GM12878 (cell line): ENCODE data around the gene ATP13A1. TPM values are rescaled to one million over a fixed set of nuclear protein-coding genes. Genes with fewer than 3 reads are reported as not detected.

Experiments
- ATAC-seq: fragments of 200-7000 bp; cut with Tn5 transposase; 3 replicates; pipeline ENCODE4 v1.9.1; 2020; ENCODE audit warnings: mild to moderate bottlenecking, moderate library complexity
- BruUV-seq: library from RNA; stranded (reverse); fragments of 400-500 nt; replicated peaks from 2 replicates; lab custom pipeline; 2021; lab: Mats Ljungman, UMichigan
- CTCF ChIA-PET: fragments of 300-600 bp; sonication (Branson Sonifier 250); formaldehyde crosslinking; extraction: SDS; loops from one replicate; lab custom pipeline; 2021; ENCODE audit warnings: inconsistent platforms; lab: Yijun Ruan, JAX
- POLR2A ChIA-PET: fragments of 350-600 bp; formaldehyde crosslinking; extraction: SDS; loops from one replicate; lab custom pipeline; 2021; ENCODE audit warnings: inconsistent platforms; lab: Charles Lee
- RAD21 ChIA-PET: fragments of 300-600 bp; sonication (Branson Sonifier 250); formaldehyde crosslinking; loops from one replicate; lab custom pipeline; 2023; ENCODE audit warnings: antibody characterized with exemption; ENCODE audit not compliant: unreplicated experiment; lab: Charles Lee
- SMC1A ChIA-PET: fragments of 300-600 bp; sonication (Branson Sonifier 250); formaldehyde crosslinking; loops from one replicate; lab custom pipeline; 2023; ENCODE audit not compliant: unreplicated experiment, uncharacterized antibody; lab: Charles Lee
- DNase-seq: peaks from one replicate; pipeline ENCODE4 v3.0.0-alpha.2; 2011; ENCODE audit warnings: low read depth, low spot score
- FAIRE-seq: peaks from 3 replicates; lab custom pipeline; 2011; peaks lifted over from hg19 to GRCh38; lab: Jason Lieb, UNC
- H2AFZ ChIP-seq: 2 replicates; pipeline ENCODE4 v1.6.0; 2011; ENCODE audit warnings: low read depth, low read length, control low read depth; ENCODE audit not compliant: control insufficient read depth
- H3K27ac ChIP-seq: 2 replicates; pipeline ENCODE4 v1.5.1; 2011; ENCODE audit warnings: control low read depth; ENCODE audit not compliant: control insufficient read depth, insufficient read depth
- H3K27me3 ChIP-seq, 2 experiments: replicated peaks in 1 of 2; 2 replicates each; pipeline versions ENCODE4 v1.6.0 to v1.6.1; 2011; ENCODE audit warnings: low read length in 1 of 2; ENCODE audit not compliant: control insufficient read depth in 2 of 2, insufficient read depth in 2 of 2
- H3K36me3 ChIP-seq, 2 experiments: 2 replicates each; pipeline ENCODE4 v1.5.1; 2011; ENCODE audit warnings: low read length in 1 of 2; ENCODE audit not compliant: control insufficient read depth in 2 of 2, insufficient read depth in 2 of 2
- H3K4me1 ChIP-seq: 2 replicates; pipeline ENCODE4 v1.6.1; 2011; ENCODE audit warnings: mild to moderate bottlenecking, low read length, moderate library complexity, mixed read lengths; ENCODE audit not compliant: control insufficient read depth, insufficient read depth
- H3K4me2 ChIP-seq: 2 replicates; pipeline ENCODE4 v1.6.0; 2011; ENCODE audit warnings: control low read depth; ENCODE audit not compliant: control insufficient read depth, insufficient read depth
- H3K4me3 ChIP-seq: fragments of 200-600 bp; sonication (generic); 2 replicates; pipeline ENCODE4 v1.5.1; 2016
- H3K79me2 ChIP-seq: 2 replicates; pipeline ENCODE4 v1.6.0; 2011; ENCODE audit warnings: low read length; ENCODE audit not compliant: control insufficient read depth, insufficient read depth
- H3K9ac ChIP-seq: 2 replicates; pipeline ENCODE4 v1.8.0; 2011; ENCODE audit warnings: low read length, control low read depth, mixed read lengths; ENCODE audit not compliant: control insufficient read depth, insufficient read depth
- H3K9me3 ChIP-seq: replicated peaks from 3 replicates; pipeline ENCODE4 v1.5.1; 2011; ENCODE audit warnings: mild to moderate bottlenecking, low read length; ENCODE audit not compliant: control insufficient read depth, insufficient read depth
- H4K20me1 ChIP-seq: 2 replicates; pipeline ENCODE4 v1.6.0; 2011; ENCODE audit not compliant: control insufficient read depth, insufficient read depth
- BRCA1 ChIP-seq: IDR thresholded peaks from 2 replicates; pipeline ENCODE4 v1.6.1; 2011; ENCODE audit warnings: low read depth, low read length, improper control_type of control experiment
- CEBPB ChIP-seq, 2 experiments: fragments of 150-350 bp in 1 of 2; IDR thresholded peaks; 2 replicates each; pipeline ENCODE4 v1.6.1; 2012 to 2014; ENCODE audit warnings: low read depth in 2 of 2, low read length in 2 of 2, borderline replicate concordance in 1 of 2, inconsistent platforms in 1 of 2
- CHD2 ChIP-seq: IDR thresholded peaks from 2 replicates; pipeline ENCODE4 v1.6.1; 2011; ENCODE audit warnings: low read depth, low read length, improper control_type of control experiment, borderline replicate concordance
- CREM ChIP-seq: IDR thresholded peaks from 2 replicates; pipeline ENCODE4 v1.6.1; 2014; ENCODE audit warnings: antibody characterized with exemption, low read depth
- E4F1 ChIP-seq: fragments of 450-650 bp; IDR thresholded peaks from 2 replicates; pipeline ENCODE4 v1.6.1; 2018; ENCODE audit warnings: borderline replicate concordance, mild to moderate bottlenecking; ENCODE audit not compliant: partially characterized antibody
- HDAC6 ChIP-seq: fragments of 200-600 bp; sonication (generic); IDR thresholded peaks from one replicate; pipeline ENCODE4 v1.8.0; 2017; ENCODE audit warnings: antibody characterized with exemption; ENCODE audit not compliant: unreplicated experiment
- KAT2A ChIP-seq: conservative IDR thresholded peaks from 2 replicates; pipeline ENCODE4 v1.6.1; 2011; ENCODE audit warnings: low read depth, low read length; ENCODE audit not compliant: control insufficient read depth
- MLLT1 ChIP-seq: fragments of 450-650 bp; IDR thresholded peaks from 2 replicates; pipeline ENCODE4 v1.6.1; 2016; ENCODE audit warnings: mild to moderate bottlenecking
- NBN ChIP-seq: fragments of 450-650 bp; IDR thresholded peaks from 2 replicates; pipeline ENCODE4 v1.6.1; 2016
- NFYA ChIP-seq: IDR thresholded peaks from 2 replicates; pipeline ENCODE4 v1.6.1; 2011; ENCODE audit warnings: low read depth, mild to moderate bottlenecking, low read length, improper control_type of control experiment, borderline replicate concordance
- NR2F1 ChIP-seq: fragments of 450-650 bp; conservative IDR thresholded peaks from 2 replicates; pipeline ENCODE4 v1.6.1; 2017; ENCODE audit warnings: mild to moderate bottlenecking
- PML ChIP-seq: IDR thresholded peaks from 2 replicates; pipeline ENCODE4 v1.6.1; 2012; ENCODE audit warnings: low read length, inconsistent platforms
- POLR2AphosphoS2 ChIP-seq: IDR thresholded peaks from 2 replicates; pipeline ENCODE4 v1.6.1; 2011; ENCODE audit warnings: low read depth, mild to moderate bottlenecking, low read length, improper control_type of control experiment, moderate library complexity
- SP1 ChIP-seq: IDR thresholded peaks from one replicate; pipeline ENCODE4 v1.6.1; 2011; ENCODE audit warnings: low read depth, low read length
- YY1 ChIP-seq: IDR thresholded peaks from 2 replicates; pipeline ENCODE4 v1.6.1; 2011; ENCODE audit warnings: low read depth, mild to moderate bottlenecking, low read length
- ZBTB11 ChIP-seq: fragments of 450-650 bp; formaldehyde crosslinking; IDR thresholded peaks from 2 replicates; pipeline ENCODE4 v1.5.0; 2022; ENCODE audit warnings: mild to moderate bottlenecking, missing genetic modification characterization
- WGBS: methylation state at CpG from one replicate; pipeline ENCODE4 v1.1.6; 2016; ENCODE audit warnings: low lambda C conversion rate; ENCODE audit not compliant: insufficient replicate concordance, insufficient coverage; ENCODE audit errors: missing lambda C conversion rate; 5-methylcytosine and 5-hydroxymethylcytosine counted together
- in situ Hi-C: fragments of 300-500 bp; cut with MboI; formaldehyde crosslinking; loops from 9 replicates; pipeline ENCODE4 v1.14.3; 2018; ENCODE audit warnings: mixed read lengths
- intact Hi-C: fragments of 100-400 bp; cut with micrococcal nuclease; formaldehyde crosslinking; loops from one replicate; pipeline ENCODE4 v1.14.2; 2022; ENCODE audit not compliant: unreplicated experiment
- polyA plus RNA-seq, 11 experiments: library from polyadenylated mRNA; depleted of rRNA in 4 of 11; unstranded in 6 of 11; stranded (reverse) in 5 of 11; fragments of >200 nt; fragmentation: Nextera tagmentation in 4 of 11; fragmentation: Illumina TruSeq in 1 of 11; extraction: Ambion mirVana in 4 of 11; extraction: Trizol in 1 of 11; gene quantifications; 1 replicate in 1 of 11; 2 replicates in 10 of 11; pipeline versions ENCODE4 v1.2.1 to v1.2.3, GENCODE V29; 2011 to 2016; ENCODE audit warnings: inconsistent platforms in 2 of 11, missing spikeins in 2 of 11, low read depth in 1 of 11
- total RNA-seq, 4 experiments: library from RNA; depleted of rRNA in 3 of 4; stranded (reverse); fragments of >200 nt in 3 of 4; fragmentation: Illumina TruSeq in 1 of 4; extraction: Trizol in 1 of 4; gene quantifications; 2 replicates each; pipeline versions ENCODE4 v1.2.1 to v1.2.3, GENCODE V29; 2013 to 2021

The ATP13A1 gene
- total and polyA plus RNA-seq, 10 of the 15 experiments (the other 5 are each of a cell fraction or from before 2014, with no cell fraction given) = 0.37 to 91.0 (median 29.8) TPM

GRCh38 chr19:19597809-19598306, 65.6 kb downstream of the ATP13A1 start:
- ChIA-PET CTCF (interaction anchor here (0.6 to 1.3 kb wide), 4 partner anchors 9 to 43 kb away, joined by 4 read pairs; partner anchors contain the start of gene PBX4), POLR2A (interaction anchor here (0.5 to 2.9 kb wide), 12 partner anchors 8 to 673 kb away, joined by 3 to 18 read pairs (median 4); partner anchors contain the start of genes ATP13A1 and NDUFA13), RAD21 (interaction anchor here (0.6 to 3.4 kb wide), 4 partner anchors 14 to 70 kb away, joined by 3 to 13 read pairs (median 3); no protein-coding TSS in a partner anchor), SMC1A (interaction anchor here (0.7 to 2.3 kb wide), 10 partner anchors 10 to 49 kb away, joined by 3 to 7 read pairs (median 4); partner anchors contain the start of gene LPAR2)
- Histone ChIP-seq H2AFZ (peak overlapping the region; percentile 71), H3K4me1 (peaks cover 62% of the 10 kb centered on the region), H3K79me2 (peaks cover 3% of the 10 kb centered on the region), H3K36me3 (peaks cover 0 to 5% of the 10 kb centered on the region in 2 experiments; a peak in 2 of 4 replicates), H3K4me2 (peak overlapping the region; percentile 45), H3K9ac (peak overlapping the region; percentile 66), H3K27me3 (no peaks in the 10 kb centered on the region), H3K4me3 (no peak overlapping the region), H3K27ac (peak overlapping the region; percentile 81), H4K20me1 (no peaks in the 10 kb centered on the region), H3K9me3 (no peaks in the 10 kb centered on the region; the same call in 2 of the 3 replicates)
- in situ Hi-C loops = no loop called here
- WGBS = 1% methylated on average over 8 of the region's 8 CpGs
- ATAC-seq (peak; percentile 83), DNase-seq (peak; percentile 99), FAIRE-seq (peak; percentile 38)
- no TSS peak for BruUV-seq
- intact Hi-C loops = loop anchor here (1.0 to 2.0 kb wide), 2 partner anchors 20 to 65 kb away; partner anchors contain the start of genes ATP13A1 and PBX4
- TF ChIP-seq CHD2 = peak; percentile 54; the same call in 1 of the 2 replicates
- TF ChIP-seq MLLT1 = peak; percentile 77; the same call in 1 of the 2 replicates
- TF ChIP-seq KAT2A = no peak
- TF ChIP-seq CEBPB (IDR thresholded peaks at IDR 0.05; ENCODE audit: borderline replicate concordance in 1 of 2, low read depth in 2 of 2, low read length in 2 of 2) = peak in 1 of 2 experiments; percentile 75; a peak in 1 of 4 replicates
- TF ChIP-seq NBN = peak; percentile 75; the same call in 1 of the 2 replicates
- peak; percentile 17 for TF ChIP-seq E4F1
- TF ChIP-seq HDAC6 = no peak
- TF ChIP-seq BRCA1 = no peak
- peak; percentile 64 for TF ChIP-seq SP1
- TF ChIP-seq NFYA = no peak
- TF ChIP-seq PML = peak; percentile 53; the same call in 1 of the 2 replicates
- no peak for TF ChIP-seq POLR2AphosphoS2
- peak; percentile 99 for TF ChIP-seq NR2F1
- peak; percentile 92 for TF ChIP-seq YY1
- peak; percentile 94 for TF ChIP-seq CREM
- TF ChIP-seq ZBTB11 = no peak
